Measurements from ENCODE around the gene STPG1. TPM values are rescaled to one million over a fixed set of nuclear protein-coding genes. Genes with fewer than 3 reads are reported as not detected.

Gene STPG1
- polyA plus RNA-seq, 1 donor (not counting 4 experiments of a cell fraction or from before 2014, with no cell fraction given): 16.6 TPM

- peaks cover 9 to 14% of the 10 kb centered on the region in 2 experiments for H3K36me3 ChIP-seq (ENCODE audit: control insufficient read depth in 2 of 2, extremely low read depth in 1 of 2, insufficient read depth in 2 of 2, low read length in 2 of 2)
- no peak overlapping the region for H3K9ac ChIP-seq (ENCODE audit: control insufficient read depth, extremely low read depth, insufficient read depth, low read length)
- no peak overlapping the region for H2AFZ ChIP-seq (ENCODE audit: control insufficient read depth, low read length)
- no peaks in the 10 kb centered on the region for H3K79me2 ChIP-seq (ENCODE audit: control insufficient read depth, insufficient read depth, low read length)
- dilution Hi-C loops (cut with MboI; ENCODE audit: extremely low pct_ligation_motif_present, low sequenced_read_pairs): no loop called here
- no peaks in the 10 kb centered on the region for H3K27me3 ChIP-seq (ENCODE audit: control insufficient read depth, extremely low read depth, insufficient read depth, low read length)
- no peak overlapping the region for H3K27ac ChIP-seq (ENCODE audit: control insufficient read depth, insufficient read depth, low read length)
- DNase-seq (ENCODE audit: low read depth, low spot score) (no peak), FAIRE-seq (no peak)
- H3K4me2 ChIP-seq (ENCODE audit: control insufficient read depth, extremely low read depth, insufficient read depth, low read depth, low read length): no peak overlapping the region
- no peaks in the 10 kb centered on the region for H3K9me3 ChIP-seq (ENCODE audit: control insufficient read depth, low read depth, low read length)
- no peaks in the 10 kb centered on the region for H3K9me1 ChIP-seq (ENCODE audit: control insufficient read depth, extremely low read depth, insufficient read depth, low read length)
- TF ChIP-seq EZH2 (IDR thresholded peaks at IDR 0.05; ENCODE audit: low read length) (no peak), CTCF (optimal IDR thresholded peaks at IDR 0.05 in 1 of 3, IDR thresholded peaks at IDR 0.05 in 1 of 3, conservative IDR thresholded peaks at IDR 0.05 in 1 of 3; ENCODE audit: extremely low read depth in 1 of 3, insufficient read depth in 2 of 3, low read length in 3 of 3) (no peak)
- H3K4me3 ChIP-seq (ENCODE audit: control insufficient read depth in 2 of 3, extremely low read depth in 1 of 3, insufficient read depth in 2 of 3, low read depth in 1 of 3, low read length in 3 of 3): no peak overlapping the region
- peaks cover 36% of the 10 kb centered on the region for H3K4me1 ChIP-seq (ENCODE audit: control insufficient read depth, extremely low read depth, insufficient read depth, low read length)
- no peaks in the 10 kb centered on the region for H4K20me1 ChIP-seq (ENCODE audit: control insufficient read depth, extremely low read depth, insufficient read depth, low read length)
Measured at GRCh38 chr1:24361811-24362210, 51.8 kb downstream of the STPG1 start.

GRCh38 chr1:24360681-24361080 lies 52.9 kb downstream of the STPG1 start:
- Histone ChIP-seq H3K9me3 (ENCODE audit: control insufficient read depth, low read depth, low read length) (no peaks in the 10 kb centered on the region), H3K27ac (ENCODE audit: control insufficient read depth, insufficient read depth, low read length) (no peak overlapping the region), H3K9me1 (ENCODE audit: control insufficient read depth, extremely low read depth, insufficient read depth, low read length) (no peaks in the 10 kb centered on the region), H3K9ac (ENCODE audit: control insufficient read depth, extremely low read depth, insufficient read depth, low read length) (no peak overlapping the region), H3K4me2 (ENCODE audit: control insufficient read depth, extremely low read depth, insufficient read depth, low read depth, low read length) (no peak overlapping the region), H3K27me3 (ENCODE audit: control insufficient read depth, extremely low read depth, insufficient read depth, low read length) (no peaks in the 10 kb centered on the region), H3K4me1 (ENCODE audit: control insufficient read depth, extremely low read depth, insufficient read depth, low read length) (peaks cover 34% of the 10 kb centered on the region), H3K36me3 (ENCODE audit: control insufficient read depth in 2 of 2, extremely low read depth in 1 of 2, insufficient read depth in 2 of 2, low read length in 2 of 2) (peaks cover 5 to 11% of the 10 kb centered on the region in 2 experiments), H3K4me3 (ENCODE audit: control insufficient read depth in 2 of 3, extremely low read depth in 1 of 3, insufficient read depth in 2 of 3, low read depth in 1 of 3, low read length in 3 of 3) (no peak overlapping the region), H4K20me1 (ENCODE audit: control insufficient read depth, extremely low read depth, insufficient read depth, low read length) (no peaks in the 10 kb centered on the region), H2AFZ (ENCODE audit: control insufficient read depth, low read length) (no peak overlapping the region), H3K79me2 (ENCODE audit: control insufficient read depth, insufficient read depth, low read length) (no peaks in the 10 kb centered on the region)
- dilution Hi-C loops (cut with MboI; ENCODE audit: extremely low pct_ligation_motif_present, low sequenced_read_pairs): no loop called here
- DNase-seq (ENCODE audit: low read depth, low spot score): no peak
- TF ChIP-seq CTCF (optimal IDR thresholded peaks at IDR 0.05 in 1 of 3, IDR thresholded peaks at IDR 0.05 in 1 of 3, conservative IDR thresholded peaks at IDR 0.05 in 1 of 3; ENCODE audit: extremely low read depth in 1 of 3, insufficient read depth in 2 of 3, low read length in 3 of 3) (no peak), EZH2 (IDR thresholded peaks at IDR 0.05; ENCODE audit: low read length) (no peak)
- FAIRE-seq: no peak
